Measurements from ENCODE around the gene IRX4.

IRX4 gene

GRCh38 chr5:1913578-1913977 lies 30.9 kb upstream of the IRX4 start:
- no peak for DNase-seq

GRCh38 chr5:1912951-1913565 lies 30.3 kb upstream of the IRX4 start:
- DNase-seq = no peak

DNA sequence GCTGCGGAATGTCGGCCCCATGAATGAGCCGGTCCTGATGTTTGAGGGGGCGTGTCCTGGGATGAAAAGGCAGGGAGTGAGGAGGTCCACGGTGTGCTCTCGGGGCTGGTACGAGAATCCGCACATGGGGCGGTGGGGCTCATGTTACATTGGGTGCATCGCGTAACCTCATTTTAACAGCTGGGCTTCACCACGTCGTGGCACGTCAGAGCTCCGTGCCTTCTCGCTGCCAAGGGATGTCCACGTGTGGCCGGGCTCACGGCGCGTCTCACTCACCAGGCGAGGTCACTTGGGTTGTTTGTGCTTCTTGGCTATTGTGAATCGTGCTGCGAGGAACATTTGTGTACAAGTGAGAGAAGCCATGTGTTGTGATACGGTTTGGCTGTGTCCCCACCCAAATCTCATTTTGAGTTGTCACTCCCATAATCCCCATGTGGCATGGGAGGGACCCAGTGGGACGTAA lies 29.1 kb upstream of the IRX4 start:
- no peak for DNase-seq

- no peak for DNase-seq
These were observed 28.4 kb upstream of the IRX4 start for GRCh38 chr5:1910861-1911772.

DNA sequence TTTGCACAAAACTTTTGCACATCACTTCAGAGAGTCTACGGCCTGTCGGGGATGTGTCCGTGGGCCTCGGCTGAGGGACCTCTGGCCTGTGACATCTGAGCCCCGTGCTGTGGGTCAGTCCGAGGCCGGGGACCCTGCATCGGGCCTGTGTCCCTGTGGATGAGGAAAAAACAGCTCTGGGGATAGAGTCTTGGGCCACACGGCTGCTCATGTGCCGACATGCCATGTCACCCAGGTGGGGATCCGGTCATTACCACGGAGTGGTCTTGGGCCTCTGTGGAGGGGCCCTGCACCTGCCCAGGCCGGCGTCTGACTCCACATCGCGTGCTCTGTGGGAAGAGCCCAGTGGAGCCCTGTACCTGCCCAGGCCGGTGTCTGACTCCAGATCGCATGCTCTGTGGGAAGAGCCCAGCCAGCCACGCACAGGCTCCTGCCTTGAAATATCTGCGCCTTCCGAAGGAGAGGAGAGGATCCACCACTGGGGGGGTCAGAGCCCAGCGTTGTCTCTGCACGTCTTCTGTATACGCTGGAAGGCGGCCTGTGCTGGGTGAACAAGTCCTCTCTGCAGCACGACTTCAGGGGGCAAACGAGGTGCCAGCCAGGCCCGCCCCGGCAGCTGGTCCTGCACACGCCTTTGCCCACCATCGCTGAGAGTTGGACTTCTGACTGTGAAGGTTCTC lies 27.5 kb upstream of the IRX4 start:
- DNase-seq = no peak

DNA sequence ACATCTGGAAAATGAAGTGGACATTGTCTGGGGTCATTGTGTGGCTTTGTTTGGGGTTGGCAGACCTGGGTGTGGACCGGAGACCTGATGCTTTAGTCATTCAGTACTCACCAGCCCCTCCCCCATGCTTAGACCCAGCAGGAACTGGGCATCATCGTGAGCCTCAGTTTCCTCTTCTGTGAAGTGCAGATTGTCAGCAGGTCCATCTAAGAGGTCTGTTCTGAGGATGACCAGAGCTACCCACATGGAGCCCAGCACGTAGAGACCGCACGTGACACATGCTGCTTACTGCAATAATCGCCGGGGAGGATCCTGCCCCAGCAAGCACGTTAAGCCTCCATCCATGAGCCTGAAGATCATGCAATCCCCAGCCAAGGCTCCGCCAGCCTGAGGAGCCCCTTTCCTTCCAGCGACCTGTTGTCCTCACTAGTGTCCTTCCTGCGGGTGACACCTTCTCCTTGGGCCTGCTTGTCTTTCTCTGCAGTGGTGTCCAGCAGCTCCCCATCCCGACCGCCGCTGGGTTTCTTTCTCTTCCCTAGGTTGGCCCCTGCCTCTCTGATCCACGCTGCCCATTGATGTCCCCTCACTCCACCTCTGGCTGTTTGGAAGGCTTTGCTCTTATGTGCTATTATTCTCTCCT lies 26.7 kb upstream of the IRX4 start:
- no peak for DNase-seq

DNA sequence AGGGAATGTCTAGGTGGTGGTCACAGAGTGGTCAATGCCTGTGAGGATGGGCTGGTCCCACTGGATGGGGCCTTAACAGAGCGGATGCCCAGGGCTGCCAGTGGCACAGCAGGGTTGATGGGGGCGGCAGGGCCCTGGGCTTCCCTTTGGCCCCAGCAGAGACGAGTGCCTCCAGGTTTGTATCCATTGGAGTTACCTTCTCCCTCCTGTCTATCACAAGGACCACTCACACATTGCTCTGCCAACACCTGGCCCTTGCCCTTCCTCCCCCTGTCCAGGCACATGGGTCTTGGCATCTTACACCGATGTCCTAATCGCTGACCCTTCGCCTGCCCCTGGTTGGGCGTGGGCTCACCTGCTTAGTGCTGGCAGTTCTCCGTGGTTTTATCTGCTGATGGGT lies 26.2 kb upstream of the IRX4 start:
- no peak for DNase-seq

DNA sequence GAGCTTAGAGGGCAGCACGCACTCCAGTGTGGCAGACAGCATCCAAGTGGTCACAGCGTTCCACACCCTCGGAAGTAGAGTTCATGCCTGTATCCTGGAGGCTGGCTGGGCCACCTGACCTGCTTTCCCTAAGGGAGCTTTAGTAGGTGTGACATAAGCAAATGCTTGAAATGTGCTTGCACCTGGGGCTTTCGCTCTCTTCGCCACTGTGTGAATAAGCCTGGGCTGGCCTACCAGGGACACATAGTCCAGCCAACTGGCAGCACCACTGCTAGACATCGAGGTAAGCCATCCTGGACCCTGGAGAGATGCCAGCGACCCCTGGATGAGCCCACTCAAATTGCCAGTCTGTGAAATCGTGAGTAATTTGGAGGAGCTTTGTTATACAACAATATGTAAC lies 24.9 kb upstream of the IRX4 start:
- DNase-seq = no peak

DNA sequence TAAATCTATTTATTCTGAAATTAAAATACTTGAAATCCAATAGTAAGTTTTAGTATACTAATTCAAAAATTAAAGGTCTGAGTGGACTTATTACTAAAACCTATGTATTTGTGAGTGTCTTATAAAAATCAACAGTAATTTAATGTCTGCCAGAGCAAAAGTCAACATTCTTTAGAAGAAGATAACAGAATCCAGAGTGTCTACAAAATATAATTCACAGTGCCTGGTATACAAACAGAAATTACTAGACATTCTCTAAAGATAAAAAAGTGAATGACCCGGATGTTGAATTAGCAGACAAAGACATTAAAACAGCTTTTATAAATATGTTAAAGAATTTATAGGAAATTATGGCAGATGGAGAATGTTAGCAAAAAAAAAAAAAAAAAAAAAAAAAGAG lies 22.4 kb upstream of the IRX4 start:
- DNase-seq = no peak

GRCh38 chr5:1901983-1902382 lies 19.3 kb upstream of the IRX4 start:
- no peak for DNase-seq

GRCh38 chr5:1901061-1901460 lies 18.3 kb upstream of the IRX4 start:
- no peak for DNase-seq

DNA sequence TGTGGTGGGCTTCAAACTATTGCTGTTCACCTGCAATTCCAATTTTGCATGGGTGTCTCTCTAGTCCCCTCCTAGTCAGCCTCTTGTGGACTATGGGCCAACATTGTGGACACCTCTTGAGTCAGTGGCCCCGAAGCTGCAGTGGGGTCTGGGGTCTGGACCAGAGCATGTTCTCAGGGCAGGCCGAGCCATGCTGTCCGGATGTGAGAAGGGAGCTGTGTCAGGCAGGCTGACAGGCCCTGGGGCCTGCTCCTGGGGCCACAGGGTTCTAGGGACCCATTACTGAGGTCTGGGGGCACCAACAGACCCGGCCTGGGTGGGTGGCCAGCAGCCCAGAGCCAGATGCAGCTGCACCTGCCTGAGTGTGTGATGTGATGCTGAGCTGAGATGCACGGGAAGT lies 16.5 kb upstream of the IRX4 start:
- no peak for DNase-seq

DNA sequence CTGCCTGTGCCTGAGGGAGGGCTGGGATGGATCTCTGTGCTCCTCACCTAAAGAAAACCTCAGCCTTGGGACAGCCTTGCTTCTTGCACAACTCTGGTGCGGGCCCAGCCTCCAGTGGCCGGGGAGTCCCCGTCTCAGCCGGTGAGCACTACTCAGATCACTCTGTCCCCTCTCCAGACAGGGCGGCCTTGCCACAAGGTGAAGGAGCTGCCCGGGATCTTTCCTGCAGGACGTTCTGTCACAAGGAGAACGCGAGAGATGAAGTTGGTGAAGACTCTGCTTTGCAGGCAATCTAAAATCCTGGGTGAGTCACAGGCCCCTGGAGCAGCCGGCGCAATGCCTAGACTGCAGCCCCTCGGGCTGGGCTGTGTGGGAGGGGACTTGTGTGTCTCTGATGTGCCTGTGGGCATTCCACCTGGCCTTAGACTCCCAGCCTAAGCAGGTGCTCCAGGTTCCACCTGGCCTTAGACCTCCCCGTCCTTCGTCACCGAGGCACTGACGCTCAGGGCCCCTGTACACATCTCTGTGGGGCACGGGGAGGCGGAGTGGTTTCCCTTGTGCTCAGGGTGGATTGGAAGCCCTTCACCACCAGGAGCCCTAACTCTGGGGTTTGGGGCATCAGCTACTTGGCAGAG lies 15.2 kb upstream of the IRX4 start:
- no peak for DNase-seq

DNA sequence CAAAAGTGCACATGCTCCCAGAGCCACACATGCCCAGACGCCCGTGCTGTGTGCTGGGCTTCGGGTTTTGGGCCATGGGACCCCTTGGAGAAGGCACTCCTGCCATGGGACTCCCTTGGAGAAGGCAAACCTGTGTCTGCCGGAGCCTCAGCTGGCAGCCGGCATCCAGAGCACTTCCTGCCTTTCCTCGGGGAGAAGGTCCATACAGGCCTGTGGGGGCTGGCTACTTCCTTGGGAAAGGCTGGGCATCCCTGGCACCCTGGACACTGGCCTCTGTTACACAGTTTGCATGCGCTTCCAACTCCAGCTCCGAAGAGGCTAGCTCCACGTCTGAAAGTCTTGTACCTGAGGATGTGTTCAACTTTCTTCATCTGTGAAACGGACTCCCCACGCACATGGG lies 14.7 kb upstream of the IRX4 start:
- DNase-seq = no peak

DNA sequence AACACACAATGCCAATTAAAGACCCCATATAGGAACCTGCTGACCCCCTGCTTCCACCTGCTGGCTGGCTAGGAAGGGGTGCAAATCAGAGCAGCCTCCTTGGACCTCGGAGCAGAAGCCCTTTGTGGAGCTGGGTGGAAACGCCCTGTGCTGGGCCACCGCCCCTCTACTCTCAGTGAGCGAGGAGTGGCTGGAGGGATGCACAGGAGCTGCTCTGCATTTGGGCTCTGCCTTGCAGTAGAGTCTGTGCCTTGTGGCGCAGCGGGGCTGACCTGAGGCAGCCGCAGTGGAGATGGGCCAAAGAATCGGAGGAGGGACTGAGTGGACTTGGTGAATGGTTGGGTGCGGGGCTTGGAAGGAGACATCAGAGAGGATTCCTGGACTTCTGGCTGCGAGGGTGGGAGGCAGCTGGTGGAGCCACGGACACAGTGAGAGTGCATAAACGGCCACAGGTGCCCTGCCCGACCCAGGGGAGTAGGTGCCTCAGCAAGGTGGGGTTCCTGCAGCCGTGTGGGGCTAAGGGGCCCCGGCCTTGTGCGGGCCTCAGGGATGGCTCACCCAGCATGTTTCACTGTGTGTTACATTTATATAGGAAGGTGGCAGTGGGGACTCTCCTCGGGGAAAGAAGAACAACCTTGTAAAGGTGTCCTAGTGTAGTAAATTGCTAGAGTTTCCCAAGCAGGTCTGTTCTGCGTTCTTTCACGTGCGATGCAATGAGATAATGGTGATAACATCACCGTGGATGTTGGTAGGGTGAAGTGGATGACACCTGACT lies 14.1 kb upstream of the IRX4 start:
- DNase-seq = no peak

DNA sequence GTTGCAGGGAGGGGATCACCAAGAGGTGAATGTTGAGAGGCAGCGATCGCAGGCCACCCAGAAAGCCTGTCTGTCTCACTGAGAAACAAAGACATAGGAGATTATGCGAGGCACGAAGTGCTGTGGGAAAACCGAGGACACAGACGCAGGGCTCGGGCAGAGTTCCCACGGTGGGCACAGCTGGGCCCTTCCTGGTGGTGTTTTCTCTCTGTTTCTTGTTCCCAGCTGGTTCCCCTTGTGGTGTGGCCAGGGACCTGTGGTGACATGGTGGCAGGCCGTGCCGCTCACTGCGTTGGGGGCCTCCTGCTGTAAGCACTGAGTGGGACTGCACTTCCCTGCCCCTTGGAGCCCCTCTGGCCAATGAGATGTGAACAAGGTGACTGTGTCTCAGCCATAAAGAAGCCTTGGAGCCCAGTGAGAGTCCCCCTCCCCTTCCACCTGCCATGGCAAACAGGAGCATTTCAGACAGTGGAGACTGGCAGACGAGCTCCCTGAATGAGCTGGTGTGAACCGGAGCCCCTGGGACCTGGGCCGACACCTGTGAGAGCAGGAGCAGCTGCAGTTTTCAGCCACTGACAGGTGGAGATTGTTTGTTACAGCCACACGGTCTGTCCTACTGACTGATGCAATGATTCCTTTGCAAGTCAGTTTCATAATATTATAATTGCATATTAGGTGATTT lies 13.2 kb upstream of the IRX4 start:
- no peak for DNase-seq

DNA sequence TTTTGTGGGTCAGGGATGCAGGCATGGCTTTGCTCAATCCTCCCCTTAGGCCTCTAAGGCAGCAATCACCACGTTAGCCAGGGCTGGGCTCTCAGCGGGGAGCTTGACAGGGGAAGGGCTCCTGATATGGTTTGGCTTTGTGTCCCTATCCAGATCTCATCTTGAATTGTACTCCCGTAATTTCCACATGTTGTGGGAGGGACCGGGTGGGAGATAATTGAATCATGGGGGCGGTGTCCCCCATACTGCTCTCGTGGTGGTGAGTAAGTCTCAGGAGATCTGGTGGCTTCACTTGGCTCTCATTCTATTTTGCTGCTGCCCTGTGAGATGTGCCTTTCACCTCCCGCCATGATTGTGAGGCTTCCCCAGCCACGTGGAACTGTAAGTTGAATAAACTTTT lies 11.5 kb upstream of the IRX4 start:
- DNase-seq = no peak

- no peak for DNase-seq
These were observed 11.0 kb upstream of the IRX4 start for GRCh38 chr5:1893754-1894153.

GRCh38 chr5:1892685-1893445 lies 10.1 kb upstream of the IRX4 start:
- DNase-seq = no peak

DNA sequence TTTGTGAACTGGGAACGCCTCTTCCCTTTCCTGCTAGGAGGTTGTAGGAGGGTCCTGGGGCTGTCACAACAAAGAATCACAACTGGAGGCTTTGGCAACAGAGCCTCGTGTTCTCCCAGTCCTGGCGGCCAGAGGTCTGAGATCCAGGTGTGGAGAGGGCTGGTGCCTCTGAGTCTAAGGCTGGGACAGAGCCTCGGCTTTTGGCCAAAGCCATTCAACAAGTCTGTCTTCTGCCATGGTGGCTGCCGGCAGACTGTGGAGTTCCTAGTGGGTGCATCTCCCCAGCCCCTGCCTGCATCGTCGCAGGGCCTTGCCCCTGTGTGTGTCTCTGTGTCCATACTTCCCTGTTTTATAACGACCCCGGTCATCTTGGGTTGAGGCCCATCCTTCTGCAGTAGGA lies 9.5 kb upstream of the IRX4 start:
- DNase-seq = no peak

GRCh38 chr5:1891391-1891790 lies 8.7 kb upstream of the IRX4 start:
- DNase-seq = no peak

Data from activated CD4-positive, alpha-beta T cell treated with anti-CD3 and anti-CD28 coated beads, Interleukin-10, Interleukin-2, amounts not matched to agents 100 ng/mL and 50 ng/mL, durations not matched to agents 16 hours and 8 hours (primary cell).